HepG2 (cell line): ENCODE measurements around the gene PSMB1. TPM values are rescaled to one million over a fixed set of nuclear protein-coding genes. Genes with fewer than 3 reads are reported as not detected.

Source experiments
- CHD4 ChIP-seq: fragments of 200-600 bp; sonication (generic); IDR thresholded peaks from 2 replicates; pipeline ENCODE4 v1.7.0; 2017; ENCODE audit warnings: mild to moderate bottlenecking, low read length, borderline replicate concordance
- GLI4 ChIP-seq: sonication (generic); formaldehyde crosslinking; IDR thresholded peaks from 2 replicates; pipeline ENCODE4 v1.5.1; 2020; ENCODE audit warnings: missing genetic modification reagents, mild to moderate bottlenecking, moderate library complexity, borderline replicate concordance
- HNRNPUL1 ChIP-seq: fragments of 200-400 bp; formaldehyde crosslinking; IDR thresholded peaks from 2 replicates; pipeline ENCODE4 v1.6.1; 2017; ENCODE audit warnings: low read depth, mild to moderate bottlenecking, low read length, moderate library complexity
- KLF9 ChIP-seq: IDR thresholded peaks from 2 replicates; pipeline ENCODE4 v1.6.1; 2016; ENCODE audit warnings: low read depth
- RELA ChIP-seq: sonication (generic); formaldehyde crosslinking; IDR thresholded peaks from 2 replicates; pipeline ENCODE4 v1.4.0; 2020; ENCODE audit warnings: missing genetic modification reagents
- REPIN1 ChIP-seq: sonication (generic); formaldehyde crosslinking; IDR thresholded peaks from 2 replicates; pipeline ENCODE4 v1.8.0; 2022; ENCODE audit warnings: missing genetic modification reagents, low read depth, mild to moderate bottlenecking, borderline replicate concordance
- SIX4 ChIP-seq: sonication (generic); formaldehyde crosslinking; IDR thresholded peaks from 2 replicates; pipeline ENCODE4 v1.4.0; 2020; ENCODE audit warnings: missing genetic modification reagents
- SNRNP70 ChIP-seq: fragments of 200-400 bp; formaldehyde crosslinking; IDR thresholded peaks from 2 replicates; pipeline ENCODE4 v1.6.1; 2017; ENCODE audit warnings: mild to moderate bottlenecking, low read depth, low read length, moderate library complexity
- STAG1 ChIP-seq: sonication (generic); formaldehyde crosslinking; IDR thresholded peaks from 2 replicates; pipeline ENCODE4 v1.4.0; 2020; ENCODE audit warnings: missing genetic modification reagents
- ZBTB3 ChIP-seq: sonication (generic); formaldehyde crosslinking; IDR thresholded peaks from 2 replicates; pipeline ENCODE4 v1.4.0; 2020; ENCODE audit warnings: low read depth, mild to moderate bottlenecking, moderate library complexity, missing genetic modification reagents, borderline replicate concordance
- ZNF367 ChIP-seq: sonication (generic); formaldehyde crosslinking; IDR thresholded peaks from 2 replicates; pipeline ENCODE4 v1.4.0; 2020; ENCODE audit warnings: missing genetic modification reagents, borderline replicate concordance
- ZNF589 ChIP-seq: sonication (generic); formaldehyde crosslinking; conservative IDR thresholded peaks from 2 replicates; pipeline ENCODE4 v1.8.0; 2022; ENCODE audit warnings: mild to moderate bottlenecking, moderate library complexity, missing genetic modification reagents
- ZNF879 ChIP-seq: sonication (generic); formaldehyde crosslinking; IDR thresholded peaks from 2 replicates; pipeline ENCODE4 v1.8.1; 2023; ENCODE audit warnings: missing genetic modification reagents
- polyA plus RNA-seq, 8 experiments: library from polyadenylated mRNA; depleted of rRNA in 3 of 8; stranded (reverse) in 7 of 8; unstranded in 1 of 8; fragments of >200 nt; fragmentation: Illumina TruSeq in 4 of 8; extraction: Trizol in 4 of 8; gene quantifications; 2 replicates each; pipeline versions ENCODE4 v1.2.1 to v1.2.3, GENCODE V29; 2011 to 2016; ENCODE audit warnings: low read depth in 4 of 8, missing spikeins in 1 of 8, mixed read lengths in 1 of 8; ENCODE audit not compliant: insufficient read depth in 1 of 8
- total RNA-seq, 5 experiments: library from RNA; depleted of rRNA; stranded (reverse); fragments of >200 nt; fragmentation: Illumina TruSeq; extraction: Trizol; gene quantifications; 2 replicates each; pipeline ENCODE4 v1.2.3, GENCODE V29; 2016; ENCODE audit warnings: low read depth in 1 of 5
- TF ChIP-seq, protein P1 (sequence below): sonication (generic); formaldehyde crosslinking; IDR thresholded peaks from 2 replicates; pipeline ENCODE4 v1.4.0; 2020; ENCODE audit warnings: mild to moderate bottlenecking, missing genetic modification reagents, borderline replicate concordance
- TF ChIP-seq, protein P2 (sequence below): IDR thresholded peaks from 2 replicates; pipeline ENCODE4 v1.6.1; 2016; ENCODE audit warnings: mild to moderate bottlenecking
- TF ChIP-seq, protein P3 (sequence below): sonication (generic); formaldehyde crosslinking; IDR thresholded peaks from 2 replicates; pipeline ENCODE4 v1.9.0; 2021; ENCODE audit warnings: missing genetic modification reagents, borderline replicate concordance
- TF ChIP-seq, protein P4 (sequence below): sonication (generic); formaldehyde crosslinking; IDR thresholded peaks from 2 replicates; pipeline ENCODE4 v1.5.0; 2020; ENCODE audit warnings: missing genetic modification reagents
- TF ChIP-seq, protein P5 (sequence below): sonication (generic); formaldehyde crosslinking; IDR thresholded peaks from 2 replicates; pipeline ENCODE4 v1.4.0; 2020; ENCODE audit warnings: mild to moderate bottlenecking, missing genetic modification reagents
- TF ChIP-seq, protein P6 (sequence below): sonication (generic); formaldehyde crosslinking; IDR thresholded peaks from 2 replicates; pipeline ENCODE4 v1.5.1; 2020; ENCODE audit warnings: missing genetic modification reagents, mild to moderate bottlenecking, borderline replicate concordance

The PSMB1 gene
- total and polyA plus RNA-seq, 2 of the 13 experiments (the other 11 are each of a cell fraction or from before 2014, with no cell fraction given) = 528 to 592 TPM

DNA sequence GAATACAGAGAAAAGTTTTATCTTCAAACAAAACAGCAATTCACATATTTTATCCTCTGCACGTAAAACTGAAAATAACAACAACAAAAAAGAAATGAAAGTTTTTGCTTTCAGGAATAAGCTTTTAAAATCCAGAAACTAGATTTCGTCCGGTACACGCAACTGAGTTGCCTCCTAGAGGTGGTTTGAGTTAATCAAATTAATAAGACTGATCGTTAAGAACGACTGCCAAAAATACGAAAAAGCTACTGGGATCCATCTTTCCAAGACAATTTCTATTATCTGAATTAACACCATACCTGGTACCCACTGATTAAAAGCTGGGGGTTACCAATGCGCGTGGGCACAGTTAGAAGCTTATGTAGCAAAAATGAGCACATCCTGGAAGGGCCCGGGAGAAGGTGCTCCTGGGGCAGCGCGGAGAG, 30.7 kb upstream of the PSMB1 start (continued):
- TF ChIP-seq, protein P1, sequence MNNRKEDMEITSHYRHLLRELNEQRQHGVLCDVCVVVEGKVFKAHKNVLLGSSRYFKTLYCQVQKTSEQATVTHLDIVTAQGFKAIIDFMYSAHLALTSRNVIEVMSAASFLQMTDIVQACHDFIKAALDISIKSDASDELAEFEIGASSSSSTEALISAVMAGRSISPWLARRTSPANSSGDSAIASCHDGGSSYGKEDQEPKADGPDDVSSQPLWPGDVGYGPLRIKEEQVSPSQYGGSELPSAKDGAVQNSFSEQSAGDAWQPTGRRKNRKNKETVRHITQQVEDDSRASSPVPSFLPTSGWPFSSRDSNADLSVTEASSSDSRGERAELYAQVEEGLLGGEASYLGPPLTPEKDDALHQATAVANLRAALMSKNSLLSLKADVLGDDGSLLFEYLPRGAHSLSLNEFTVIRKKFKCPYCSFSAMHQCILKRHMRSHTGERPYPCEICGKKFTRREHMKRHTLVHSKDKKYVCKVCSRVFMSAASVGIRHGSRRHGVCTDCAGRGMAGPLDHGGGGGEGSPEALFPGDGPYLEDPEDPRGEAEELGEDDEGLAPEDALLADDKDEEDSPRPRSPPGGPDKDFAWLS = no peak
- TF ChIP-seq ZBTB3 = no peak
- TF ChIP-seq CHD4 = no peak
- TF ChIP-seq, protein P2, sequence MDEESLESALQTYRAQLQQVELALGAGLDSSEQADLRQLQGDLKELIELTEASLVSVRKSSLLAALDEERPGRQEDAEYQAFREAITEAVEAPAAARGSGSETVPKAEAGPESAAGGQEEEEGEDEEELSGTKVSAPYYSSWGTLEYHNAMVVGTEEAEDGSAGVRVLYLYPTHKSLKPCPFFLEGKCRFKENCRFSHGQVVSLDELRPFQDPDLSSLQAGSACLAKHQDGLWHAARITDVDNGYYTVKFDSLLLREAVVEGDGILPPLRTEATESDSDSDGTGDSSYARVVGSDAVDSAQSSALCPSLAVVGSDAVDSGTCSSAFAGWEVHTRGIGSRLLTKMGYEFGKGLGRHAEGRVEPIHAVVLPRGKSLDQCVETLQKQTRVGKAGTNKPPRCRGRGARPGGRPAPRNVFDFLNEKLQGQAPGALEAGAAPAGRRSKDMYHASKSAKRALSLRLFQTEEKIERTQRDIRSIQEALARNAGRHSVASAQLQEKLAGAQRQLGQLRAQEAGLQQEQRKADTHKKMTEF (CRISPR knock-in tag) = no peak
- TF ChIP-seq RELA = no peak
- TF ChIP-seq ZNF367 (CRISPR knock-in tag) = no peak
- no peak for TF ChIP-seq STAG1 (CRISPR knock-in tag)
- TF ChIP-seq, protein P3, sequence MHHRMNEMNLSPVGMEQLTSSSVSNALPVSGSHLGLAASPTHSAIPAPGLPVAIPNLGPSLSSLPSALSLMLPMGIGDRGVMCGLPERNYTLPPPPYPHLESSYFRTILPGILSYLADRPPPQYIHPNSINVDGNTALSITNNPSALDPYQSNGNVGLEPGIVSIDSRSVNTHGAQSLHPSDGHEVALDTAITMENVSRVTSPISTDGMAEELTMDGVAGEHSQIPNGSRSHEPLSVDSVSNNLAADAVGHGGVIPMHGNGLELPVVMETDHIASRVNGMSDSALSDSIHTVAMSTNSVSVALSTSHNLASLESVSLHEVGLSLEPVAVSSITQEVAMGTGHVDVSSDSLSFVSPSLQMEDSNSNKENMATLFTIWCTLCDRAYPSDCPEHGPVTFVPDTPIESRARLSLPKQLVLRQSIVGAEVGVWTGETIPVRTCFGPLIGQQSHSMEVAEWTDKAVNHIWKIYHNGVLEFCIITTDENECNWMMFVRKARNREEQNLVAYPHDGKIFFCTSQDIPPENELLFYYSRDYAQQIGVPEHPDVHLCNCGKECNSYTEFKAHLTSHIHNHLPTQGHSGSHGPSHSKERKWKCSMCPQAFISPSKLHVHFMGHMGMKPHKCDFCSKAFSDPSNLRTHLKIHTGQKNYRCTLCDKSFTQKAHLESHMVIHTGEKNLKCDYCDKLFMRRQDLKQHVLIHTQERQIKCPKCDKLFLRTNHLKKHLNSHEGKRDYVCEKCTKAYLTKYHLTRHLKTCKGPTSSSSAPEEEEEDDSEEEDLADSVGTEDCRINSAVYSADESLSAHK (CRISPR knock-in tag) = no peak
- no peak for TF ChIP-seq REPIN1 (CRISPR knock-in tag)
- TF ChIP-seq GLI4 = no peak
- TF ChIP-seq HNRNPUL1 = no peak
- TF ChIP-seq, protein P4, sequence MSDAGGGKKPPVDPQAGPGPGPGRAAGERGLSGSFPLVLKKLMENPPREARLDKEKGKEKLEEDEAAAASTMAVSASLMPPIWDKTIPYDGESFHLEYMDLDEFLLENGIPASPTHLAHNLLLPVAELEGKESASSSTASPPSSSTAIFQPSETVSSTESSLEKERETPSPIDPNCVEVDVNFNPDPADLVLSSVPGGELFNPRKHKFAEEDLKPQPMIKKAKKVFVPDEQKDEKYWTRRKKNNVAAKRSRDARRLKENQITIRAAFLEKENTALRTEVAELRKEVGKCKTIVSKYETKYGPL = no peak
- TF ChIP-seq ZNF589 = no peak
- no peak for TF ChIP-seq SNRNP70
- TF ChIP-seq, protein P5, sequence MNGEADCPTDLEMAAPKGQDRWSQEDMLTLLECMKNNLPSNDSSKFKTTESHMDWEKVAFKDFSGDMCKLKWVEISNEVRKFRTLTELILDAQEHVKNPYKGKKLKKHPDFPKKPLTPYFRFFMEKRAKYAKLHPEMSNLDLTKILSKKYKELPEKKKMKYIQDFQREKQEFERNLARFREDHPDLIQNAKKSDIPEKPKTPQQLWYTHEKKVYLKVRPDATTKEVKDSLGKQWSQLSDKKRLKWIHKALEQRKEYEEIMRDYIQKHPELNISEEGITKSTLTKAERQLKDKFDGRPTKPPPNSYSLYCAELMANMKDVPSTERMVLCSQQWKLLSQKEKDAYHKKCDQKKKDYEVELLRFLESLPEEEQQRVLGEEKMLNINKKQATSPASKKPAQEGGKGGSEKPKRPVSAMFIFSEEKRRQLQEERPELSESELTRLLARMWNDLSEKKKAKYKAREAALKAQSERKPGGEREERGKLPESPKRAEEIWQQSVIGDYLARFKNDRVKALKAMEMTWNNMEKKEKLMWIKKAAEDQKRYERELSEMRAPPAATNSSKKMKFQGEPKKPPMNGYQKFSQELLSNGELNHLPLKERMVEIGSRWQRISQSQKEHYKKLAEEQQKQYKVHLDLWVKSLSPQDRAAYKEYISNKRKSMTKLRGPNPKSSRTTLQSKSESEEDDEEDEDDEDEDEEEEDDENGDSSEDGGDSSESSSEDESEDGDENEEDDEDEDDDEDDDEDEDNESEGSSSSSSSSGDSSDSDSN (CRISPR knock-in tag) = no peak
- TF ChIP-seq SIX4 = no peak
- TF ChIP-seq, protein P6, sequence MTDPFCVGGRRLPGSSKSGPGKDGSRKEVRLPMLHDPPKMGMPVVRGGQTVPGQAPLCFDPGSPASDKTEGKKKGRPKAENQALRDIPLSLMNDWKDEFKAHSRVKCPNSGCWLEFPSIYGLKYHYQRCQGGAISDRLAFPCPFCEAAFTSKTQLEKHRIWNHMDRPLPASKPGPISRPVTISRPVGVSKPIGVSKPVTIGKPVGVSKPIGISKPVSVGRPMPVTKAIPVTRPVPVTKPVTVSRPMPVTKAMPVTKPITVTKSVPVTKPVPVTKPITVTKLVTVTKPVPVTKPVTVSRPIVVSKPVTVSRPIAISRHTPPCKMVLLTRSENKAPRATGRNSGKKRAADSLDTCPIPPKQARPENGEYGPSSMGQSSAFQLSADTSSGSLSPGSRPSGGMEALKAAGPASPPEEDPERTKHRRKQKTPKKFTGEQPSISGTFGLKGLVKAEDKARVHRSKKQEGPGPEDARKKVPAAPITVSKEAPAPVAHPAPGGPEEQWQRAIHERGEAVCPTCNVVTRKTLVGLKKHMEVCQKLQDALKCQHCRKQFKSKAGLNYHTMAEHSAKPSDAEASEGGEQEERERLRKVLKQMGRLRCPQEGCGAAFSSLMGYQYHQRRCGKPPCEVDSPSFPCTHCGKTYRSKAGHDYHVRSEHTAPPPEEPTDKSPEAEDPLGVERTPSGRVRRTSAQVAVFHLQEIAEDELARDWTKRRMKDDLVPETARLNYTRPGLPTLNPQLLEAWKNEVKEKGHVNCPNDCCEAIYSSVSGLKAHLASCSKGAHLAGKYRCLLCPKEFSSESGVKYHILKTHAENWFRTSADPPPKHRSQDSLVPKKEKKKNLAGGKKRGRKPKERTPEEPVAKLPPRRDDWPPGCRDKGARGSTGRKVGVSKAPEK (CRISPR knock-in tag) = no peak
- no peak for TF ChIP-seq KLF9
- no peak for TF ChIP-seq ZNF879
